IMR-90 (cell line): ENCODE results near the gene CBX6. TPM values are rescaled to one million over a fixed set of nuclear protein-coding genes. Genes with fewer than 3 reads are reported as not detected.

Source experiments
- ATAC-seq: fragments of 200-7000 bp; cut with Tn5 transposase; 2 replicates; pipeline ENCODE4 v1.9.1; 2020; ENCODE audit warnings: low read depth, mild to moderate bottlenecking, moderate library complexity
- BruUV-seq: library from RNA; stranded (reverse); fragments of 400-500 nt; replicated peaks from 2 replicates; lab custom pipeline; 2021; lab: Mats Ljungman, UMichigan
- CTCF ChIA-PET: fragments of 300-600 bp; formaldehyde crosslinking; extraction: SDS; loops from one replicate; lab custom pipeline; 2021; ENCODE audit warnings: antibody characterized with exemption; lab: Yijun Ruan, JAX
- POLR2A ChIA-PET: fragments of 300-600 bp; sonication (Branson Sonifier 250); formaldehyde crosslinking; loops from one replicate; lab custom pipeline; 2022; ENCODE audit warnings: antibody characterized with exemption; ENCODE audit not compliant: unreplicated experiment; lab: Charles Lee
- DNase-seq: peaks from one replicate; pipeline ENCODE4 v3.0.0; 2013
- H2AFZ ChIP-seq: replicated peaks from 2 replicates; pipeline ENCODE3; 2013; ENCODE audit warnings: low read length, mild to moderate bottlenecking; ENCODE audit not compliant: poor library complexity
- H2AK5ac ChIP-seq: 2 replicates; pipeline ENCODE4 v1.6.1; 2013; ENCODE audit warnings: low read depth, low read length, inconsistent platforms
- H2AK9ac ChIP-seq: replicated peaks from 2 replicates; pipeline ENCODE3; 2013; ENCODE audit warnings: mild to moderate bottlenecking, low read depth, low read length, moderate library complexity; ENCODE audit not compliant: poor library complexity
- H2BK120ac ChIP-seq: 2 replicates; pipeline ENCODE4 v1.6.1; 2013; ENCODE audit warnings: low read depth, low read length, inconsistent platforms
- H2BK15ac ChIP-seq: 3 replicates; pipeline ENCODE4 v1.6.1; 2013; ENCODE audit warnings: low read depth, low read length, inconsistent platforms
- H2BK20ac ChIP-seq: 2 replicates; pipeline ENCODE4 v1.6.1; 2013; ENCODE audit warnings: low read depth, mild to moderate bottlenecking, inconsistent platforms, low read length, moderate library complexity
- H2BK5ac ChIP-seq: 2 replicates; pipeline ENCODE4 v1.6.1; 2013; ENCODE audit warnings: mild to moderate bottlenecking, low read depth, low read length, inconsistent platforms; ENCODE audit not compliant: poor library complexity, severe bottlenecking
- H3K14ac ChIP-seq: replicated peaks from 2 replicates; pipeline ENCODE4 v1.6.1; 2013; ENCODE audit warnings: low read depth, low read length, inconsistent platforms
- H3K18ac ChIP-seq: 2 replicates; pipeline ENCODE4 v1.6.1; 2013; ENCODE audit warnings: low read depth, low read length, control low read depth
- H3K23ac ChIP-seq: 2 replicates; pipeline ENCODE4 v1.6.1; 2013; ENCODE audit warnings: low read depth, low read length, inconsistent platforms
- H3K27ac ChIP-seq: 2 replicates; pipeline ENCODE4 v1.5.1; 2013; ENCODE audit warnings: mild to moderate bottlenecking, control low read depth, low read length; ENCODE audit not compliant: insufficient read depth
- H3K27me3 ChIP-seq: 2 replicates; pipeline ENCODE4 v1.6.1; 2013; ENCODE audit warnings: low read length; ENCODE audit not compliant: control insufficient read depth, insufficient read depth
- H3K36me3 ChIP-seq: 2 replicates; pipeline ENCODE4 v1.6.1; 2013; ENCODE audit warnings: low read length, mixed read lengths; ENCODE audit not compliant: control insufficient read depth, insufficient read depth
- H3K4ac ChIP-seq: 2 replicates; pipeline ENCODE4 v1.6.1; 2013; ENCODE audit warnings: low read depth, low read length, inconsistent platforms
- H3K4me1 ChIP-seq: 2 replicates; pipeline ENCODE4 v1.6.1; 2013; ENCODE audit warnings: low read length, mixed read lengths; ENCODE audit not compliant: control insufficient read depth, insufficient read depth
- H3K4me2 ChIP-seq: 2 replicates; pipeline ENCODE4 v1.6.1; 2013; ENCODE audit warnings: low read depth, mild to moderate bottlenecking, control low read depth, low read length, moderate library complexity
- H3K4me3 ChIP-seq: 2 replicates; pipeline ENCODE4 v1.5.1; 2013; ENCODE audit warnings: low read depth, mild to moderate bottlenecking, control low read depth, low read length, moderate library complexity; ENCODE audit not compliant: insufficient read depth
- H3K56ac ChIP-seq: 2 replicates; pipeline ENCODE4 v1.6.1; 2013; ENCODE audit warnings: low read length, inconsistent platforms; ENCODE audit not compliant: insufficient read depth; ENCODE audit errors: extremely low read depth
- H3K79me1 ChIP-seq, 2 experiments: 2 replicates each; pipeline ENCODE4 v1.6.1; 2013; ENCODE audit warnings: low read length in 2 of 2, inconsistent platforms in 1 of 2, low read depth in 1 of 2
- H3K9ac ChIP-seq: 2 replicates; pipeline ENCODE4 v1.6.1; 2013; ENCODE audit warnings: low read depth, low read length, control low read depth
- H3K9me1 ChIP-seq: 2 replicates; pipeline ENCODE4 v1.6.1; 2013; ENCODE audit warnings: low read length, inconsistent platforms; ENCODE audit not compliant: insufficient read depth
- H3K9me3 ChIP-seq: 2 replicates; pipeline ENCODE4 v1.6.1; 2013; ENCODE audit warnings: low read length; ENCODE audit not compliant: control insufficient read depth, insufficient read depth
- H4K20me1 ChIP-seq: 2 replicates; pipeline ENCODE4 v1.6.1; 2013; ENCODE audit warnings: low read length, inconsistent platforms; ENCODE audit not compliant: insufficient read depth
- H4K5ac ChIP-seq: 2 replicates; pipeline ENCODE4 v1.6.1; 2013; ENCODE audit warnings: mild to moderate bottlenecking, low read depth, low read length, control low read depth
- H4K8ac ChIP-seq, 2 experiments: 2 replicates each; pipeline ENCODE4 v1.6.1; 2013; ENCODE audit warnings: low read depth in 2 of 2, low read length in 2 of 2, control low read depth in 1 of 2, inconsistent platforms in 1 of 2
- H4K91ac ChIP-seq: 2 replicates; pipeline ENCODE4 v1.6.1; 2013; ENCODE audit warnings: low read depth, low read length, inconsistent platforms; ENCODE audit not compliant: insufficient read depth
- BHLHE40 ChIP-seq: fragments of 150-350 bp; IDR thresholded peaks from 2 replicates; pipeline ENCODE4 v1.6.1; 2016; ENCODE audit warnings: mild to moderate bottlenecking, low read depth, low read length
- CEBPB ChIP-seq: IDR thresholded peaks from 2 replicates; pipeline ENCODE4 v1.6.1; 2012; ENCODE audit warnings: low read depth, low read length, improper control_type of control experiment
- CHD1 ChIP-seq: IDR thresholded peaks from 2 replicates; pipeline ENCODE4 v1.6.1; 2012; ENCODE audit warnings: low read depth, low read length, improper control_type of control experiment
- CTCF ChIP-seq: conservative IDR thresholded peaks from 2 replicates; pipeline ENCODE4 v1.5.1; 2012; ENCODE audit warnings: mild to moderate bottlenecking, low read depth, low read length, improper control_type of control experiment
- FOS ChIP-seq: fragments of 150-350 bp; IDR thresholded peaks from 2 replicates; pipeline ENCODE4 v1.6.1; 2016; ENCODE audit warnings: low read depth, low read length
- MAFK ChIP-seq: IDR thresholded peaks from 2 replicates; pipeline ENCODE4 v1.6.1; 2012; ENCODE audit warnings: low read depth, low read length, improper control_type of control experiment
- MXI1 ChIP-seq: IDR thresholded peaks from 2 replicates; pipeline ENCODE4 v1.6.1; 2012; ENCODE audit warnings: low read depth, mild to moderate bottlenecking, low read length, moderate library complexity, borderline replicate concordance
- NFE2L2 ChIP-seq: fragments of 150-350 bp; IDR thresholded peaks from 2 replicates; pipeline ENCODE4 v1.6.1; 2016; ENCODE audit warnings: low read depth, mild to moderate bottlenecking, low read length
- POLR2A ChIP-seq: IDR thresholded peaks from 2 replicates; pipeline ENCODE4 v1.6.1; 2012; ENCODE audit warnings: mild to moderate bottlenecking, low read depth, low read length
- RCOR1 ChIP-seq: IDR thresholded peaks from 2 replicates; pipeline ENCODE4 v1.6.1; 2012; ENCODE audit warnings: mild to moderate bottlenecking, low read length, improper control_type of control experiment; ENCODE audit not compliant: insufficient replicate concordance
- RFX5 ChIP-seq: IDR thresholded peaks from 2 replicates; pipeline ENCODE4 v1.8.0; 2012; ENCODE audit warnings: low read depth, mild to moderate bottlenecking, low read length, moderate library complexity
- SMC3 ChIP-seq: fragments of 150-350 bp; IDR thresholded peaks from 2 replicates; pipeline ENCODE4 v1.6.1; 2016; ENCODE audit warnings: low read depth, mild to moderate bottlenecking, antibody characterized with exemption, low read length, moderate library complexity
- USF2 ChIP-seq: fragments of 150-350 bp; IDR thresholded peaks from 2 replicates; pipeline ENCODE4 v1.6.1; 2017; ENCODE audit warnings: mild to moderate bottlenecking, antibody characterized with exemption, low read length, low read depth
- WGBS, 2 experiments: methylation state at CpG; one replicate each; pipeline versions ENCODE4 v1.1.5 to v1.1.7; 2013; ENCODE audit warnings: missing lambda C conversion rate in 2 of 2; ENCODE audit not compliant: insufficient read length in 1 of 2; ENCODE audit errors: extremely low coverage in 2 of 2; 5-methylcytosine and 5-hydroxymethylcytosine counted together
- dilution Hi-C: fragments of 300-500 bp; cut with HindIII; formaldehyde crosslinking; loops from one replicate; pipeline ENCODE4 v1.14.3; 2018; ENCODE audit warnings: low sequenced_read_pairs; ENCODE audit not compliant: unreplicated experiment
- in situ Hi-C: fragments of 300-500 bp; cut with MboI; formaldehyde crosslinking; loops from 3 replicates; pipeline ENCODE4 v1.14.3; 2019; ENCODE audit warnings: low sequenced_read_pairs, inconsistent platforms, mixed read lengths
- intact Hi-C: fragments of 100-400 bp; cut with micrococcal nuclease; formaldehyde crosslinking; loops from 2 replicates; pipeline ENCODE4 v1.10.0; 2022
- polyA plus RNA-seq, 3 experiments: library from polyadenylated mRNA; depleted of rRNA; stranded (reverse); fragments of >200 nt; gene quantifications; 2 replicates each; pipeline ENCODE4 v1.2.3, GENCODE V29; 2012; ENCODE audit warnings: low replicate concordance in 1 of 3
- total RNA-seq: library from RNA; depleted of rRNA; stranded (reverse); fragments of >200 nt; gene quantifications from 2 replicates; pipeline ENCODE4 v1.2.3, GENCODE V29; 2012
- TF ChIP-seq, protein P1 (sequence below): fragments of 150-350 bp; IDR thresholded peaks from 2 replicates; pipeline ENCODE4 v1.6.1; 2016; ENCODE audit warnings: low read depth, mild to moderate bottlenecking, low read length, moderate library complexity, borderline replicate concordance

The CBX6 gene
- total and polyA plus RNA-seq, 2 of the 4 experiments (the other 2 are of a cell fraction) = 15.2 to 19.0 TPM

DNA sequence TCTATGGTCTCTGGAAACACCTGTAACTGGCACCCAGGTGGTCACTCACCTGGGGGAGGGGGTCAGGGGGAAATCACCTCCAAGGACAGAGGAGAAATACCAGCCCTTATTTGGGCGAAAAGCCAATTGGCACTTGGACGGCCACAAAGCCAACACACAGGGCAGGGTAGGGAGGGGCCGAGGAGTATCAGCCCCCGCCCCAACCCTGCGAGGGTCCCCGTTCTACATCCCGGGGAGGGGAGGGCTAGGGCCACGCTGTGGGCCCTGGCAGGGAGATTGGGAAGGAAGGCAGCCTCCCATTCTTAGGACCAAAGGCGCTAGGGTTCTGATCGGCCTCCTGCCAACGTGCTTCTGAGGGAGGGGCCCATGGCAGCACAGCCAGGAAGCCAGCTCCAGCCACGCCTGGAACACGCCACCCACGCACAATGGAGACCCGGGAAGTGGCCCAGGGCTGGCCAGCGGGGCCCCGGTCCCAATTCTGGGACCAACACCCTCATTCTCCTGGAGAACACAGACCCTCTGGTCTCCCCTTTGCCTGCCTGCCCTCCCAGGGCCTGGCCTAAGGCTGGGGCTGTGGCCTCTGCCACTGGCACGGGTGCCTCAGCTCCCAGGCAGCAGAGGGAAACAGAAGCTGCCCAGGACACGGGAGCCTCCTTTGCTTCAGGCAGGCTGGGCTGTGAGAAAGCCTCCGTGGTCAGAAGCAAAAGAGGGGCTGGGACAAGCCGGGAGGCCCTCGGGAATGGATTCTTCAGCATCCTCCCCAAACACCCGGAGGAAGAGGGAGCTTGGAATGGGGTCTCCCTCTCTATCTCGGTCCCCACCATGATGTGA, 7.4 kb downstream of the CBX6 start:
- ATAC-seq = no peak
- Histone ChIP-seq H4K20me1 (peaks cover 67% of the 10 kb centered on the region), H3K56ac (no peak overlapping the region), H2BK5ac (no peak overlapping the region), H4K91ac (no peak overlapping the region), H4K5ac (no peak overlapping the region), H2BK120ac (no peak overlapping the region), H2AK9ac (peak overlapping the region; percentile 61), H3K27me3 (no peaks in the 10 kb centered on the region), H4K8ac (no peak overlapping the region), H2BK15ac (no peak overlapping the region), H3K9me1 (no peaks in the 10 kb centered on the region), H3K14ac (no peak overlapping the region), H2AK5ac (no peak overlapping the region), H2AFZ (no peak overlapping the region), H3K9ac (no peak overlapping the region), H3K4me2 (no peak overlapping the region), H3K4me1 (no peaks in the 10 kb centered on the region; the same call in 1 of the 2 replicates), H3K23ac (no peak overlapping the region), H3K9me3 (no peaks in the 10 kb centered on the region), H2BK20ac (no peak overlapping the region), H3K4me3 (no peak overlapping the region), H3K18ac (no peak overlapping the region), H3K27ac (no peak overlapping the region), H3K4ac (no peak overlapping the region), H3K36me3 (peaks cover 24% of the 10 kb centered on the region), H3K79me1 (peaks cover 17 to 50% of the 10 kb centered on the region in 2 experiments)
- ChIA-PET POLR2A (no interaction called here), CTCF (interaction anchor here (0.7 to 0.8 kb wide), 2 partner anchors 139 to 143 kb away, joined by 3 read pairs; no protein-coding TSS in a partner anchor)
- dilution Hi-C loops = no loop called here
- in situ Hi-C loops = loop anchor here (10.0 to 25.0 kb wide), 2 partner anchors 248 to 440 kb away; no protein-coding TSS in a partner anchor
- DNase-seq = no peak
- intact Hi-C loops = no loop called here
- WGBS, 2 experiments = 72% methylated on average over 5 of the region's 24 CpGs; no CpG with 5 or more reads in 1 of the 2 experiments
- BruUV-seq = no TSS peak
- no peak for TF ChIP-seq MXI1
- TF ChIP-seq, protein P1, sequence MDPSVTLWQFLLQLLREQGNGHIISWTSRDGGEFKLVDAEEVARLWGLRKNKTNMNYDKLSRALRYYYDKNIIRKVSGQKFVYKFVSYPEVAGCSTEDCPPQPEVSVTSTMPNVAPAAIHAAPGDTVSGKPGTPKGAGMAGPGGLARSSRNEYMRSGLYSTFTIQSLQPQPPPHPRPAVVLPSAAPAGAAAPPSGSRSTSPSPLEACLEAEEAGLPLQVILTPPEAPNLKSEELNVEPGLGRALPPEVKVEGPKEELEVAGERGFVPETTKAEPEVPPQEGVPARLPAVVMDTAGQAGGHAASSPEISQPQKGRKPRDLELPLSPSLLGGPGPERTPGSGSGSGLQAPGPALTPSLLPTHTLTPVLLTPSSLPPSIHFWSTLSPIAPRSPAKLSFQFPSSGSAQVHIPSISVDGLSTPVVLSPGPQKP = no peak
- TF ChIP-seq FOS = no peak
- no peak for TF ChIP-seq CHD1
- TF ChIP-seq NFE2L2 = no peak
- no peak for TF ChIP-seq BHLHE40
- no peak for TF ChIP-seq MAFK
- TF ChIP-seq SMC3 = no peak
- TF ChIP-seq RCOR1 = no peak
- no peak for TF ChIP-seq CEBPB
- TF ChIP-seq USF2 = no peak
- no peak for TF ChIP-seq CTCF
- TF ChIP-seq RFX5 = no peak
- TF ChIP-seq POLR2A = no peak
